ENCODE data around the gene ABAT. TPM values are rescaled to one million over a fixed set of nuclear protein-coding genes. Genes with fewer than 3 reads are reported as not detected.

Gene ABAT
- total RNA-seq, 4 donors from 2014 or later: 0.55 to 1.9 (median 0.92) TPM

DNA sequence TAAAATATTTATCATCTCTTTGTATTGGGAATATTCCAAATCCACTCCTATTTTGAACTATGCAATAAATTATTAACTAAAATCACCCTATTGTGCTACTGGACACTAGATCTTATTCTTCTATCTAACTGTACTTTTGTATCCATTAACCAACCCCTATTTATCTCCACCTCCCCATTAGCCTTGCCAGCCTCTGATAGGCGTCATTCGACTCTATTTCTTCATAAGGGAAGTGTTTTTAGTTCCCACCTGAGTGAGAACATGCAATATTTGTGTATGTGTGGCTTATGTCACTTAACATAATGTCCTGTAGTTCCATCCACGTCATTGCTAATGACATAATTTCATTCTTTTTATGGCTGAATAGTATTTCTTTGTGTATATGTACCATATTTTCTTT is 99.1 kb downstream of the ABAT start:
- no peaks in the 10 kb centered on the region for H3K27me3 ChIP-seq
- peaks cover 0 to 4% of the 10 kb centered on the region in 2 donors for H3K36me3 ChIP-seq
- in situ Hi-C loops (cut with MboI; ENCODE audit: low sequenced_read_pairs in 4 of 4) (no loop called here), intact Hi-C loops (cut with DNase I; ENCODE audit: low total_unique reads) (loop anchor here (5.0 kb wide), 1 partner anchor 49 kb away; no protein-coding TSS in a partner anchor)
- ATAC-seq: no peak
- no peaks in the 10 kb centered on the region for H3K4me1 ChIP-seq
- no peak overlapping the region for H3K4me3 ChIP-seq
- no peaks in the 10 kb centered on the region for H3K9me3 ChIP-seq
- DNase-seq: no peak
- TF ChIP-seq POLR2A (IDR thresholded peaks at IDR 0.05): no peak
- TF ChIP-seq, protein P1, sequence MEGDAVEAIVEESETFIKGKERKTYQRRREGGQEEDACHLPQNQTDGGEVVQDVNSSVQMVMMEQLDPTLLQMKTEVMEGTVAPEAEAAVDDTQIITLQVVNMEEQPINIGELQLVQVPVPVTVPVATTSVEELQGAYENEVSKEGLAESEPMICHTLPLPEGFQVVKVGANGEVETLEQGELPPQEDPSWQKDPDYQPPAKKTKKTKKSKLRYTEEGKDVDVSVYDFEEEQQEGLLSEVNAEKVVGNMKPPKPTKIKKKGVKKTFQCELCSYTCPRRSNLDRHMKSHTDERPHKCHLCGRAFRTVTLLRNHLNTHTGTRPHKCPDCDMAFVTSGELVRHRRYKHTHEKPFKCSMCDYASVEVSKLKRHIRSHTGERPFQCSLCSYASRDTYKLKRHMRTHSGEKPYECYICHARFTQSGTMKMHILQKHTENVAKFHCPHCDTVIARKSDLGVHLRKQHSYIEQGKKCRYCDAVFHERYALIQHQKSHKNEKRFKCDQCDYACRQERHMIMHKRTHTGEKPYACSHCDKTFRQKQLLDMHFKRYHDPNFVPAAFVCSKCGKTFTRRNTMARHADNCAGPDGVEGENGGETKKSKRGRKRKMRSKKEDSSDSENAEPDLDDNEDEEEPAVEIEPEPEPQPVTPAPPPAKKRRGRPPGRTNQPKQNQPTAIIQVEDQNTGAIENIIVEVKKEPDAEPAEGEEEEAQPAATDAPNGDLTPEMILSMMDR (IDR thresholded peaks at IDR 0.05 in 4 of 5, conservative IDR thresholded peaks at IDR 0.05 in 1 of 5): no peak
- H3K27ac ChIP-seq: no peak overlapping the region

DNA sequence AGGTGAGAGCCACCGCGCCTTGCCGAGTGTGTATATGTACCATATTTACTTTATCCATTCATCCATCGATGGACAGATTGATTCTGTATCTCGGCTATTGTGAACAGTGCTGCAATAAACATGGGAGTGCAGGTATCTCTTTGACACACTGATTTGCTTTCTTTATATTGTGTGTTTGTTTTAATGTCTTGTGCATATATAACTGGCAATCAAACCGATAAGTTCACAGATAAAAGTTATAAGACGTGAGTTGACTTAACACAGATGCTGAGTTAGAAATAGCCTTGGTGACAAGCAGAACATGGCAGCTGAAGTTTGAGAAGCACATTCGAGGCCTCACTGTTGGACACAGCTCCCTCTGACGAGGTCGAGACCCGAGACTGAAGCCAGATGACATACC is 99.8 kb downstream of the ABAT start:
- intact Hi-C loops (cut with DNase I; ENCODE audit: low total_unique reads) (loop anchor here (5.0 kb wide), 1 partner anchor 48 kb away; no protein-coding TSS in a partner anchor), in situ Hi-C loops (cut with MboI; ENCODE audit: low sequenced_read_pairs in 4 of 4) (no loop called here)
- no peaks in the 10 kb centered on the region for H3K27me3 ChIP-seq
- ATAC-seq: no peak
- DNase-seq: no peak
- no peak overlapping the region for H3K27ac ChIP-seq
- no peaks in the 10 kb centered on the region for H3K9me3 ChIP-seq
- no peaks in the 10 kb centered on the region for H3K36me3 ChIP-seq
- no peaks in the 10 kb centered on the region for H3K4me1 ChIP-seq
- H3K4me3 ChIP-seq: no peak overlapping the region
- TF ChIP-seq POLR2A (IDR thresholded peaks at IDR 0.05): no peak
- TF ChIP-seq, protein P1 (IDR thresholded peaks at IDR 0.05 in 4 of 5, conservative IDR thresholded peaks at IDR 0.05 in 1 of 5): no peak

GRCh38 chr16:8775359-8775758 is 100.9 kb downstream of the ABAT start:
- in situ Hi-C loops (cut with MboI; ENCODE audit: low sequenced_read_pairs in 4 of 4): no loop called here

GRCh38 chr16:8776129-8776584 is 101.7 kb downstream of the ABAT start:
- intact Hi-C loops (cut with DNase I; ENCODE audit: low total_unique reads): no loop called here

More at GRCh38 chr16:8775359-8775758, 100.9 kb downstream of the ABAT start:
- no peak for TF ChIP-seq POLR2A (IDR thresholded peaks at IDR 0.05)
- TF ChIP-seq, protein P1 (IDR thresholded peaks at IDR 0.05 in 4 of 5, conservative IDR thresholded peaks at IDR 0.05 in 1 of 5): no peak
- H3K27me3 ChIP-seq: no peaks in the 10 kb centered on the region
- H3K4me1 ChIP-seq: no peaks in the 10 kb centered on the region
- intact Hi-C loops (cut with DNase I; ENCODE audit: low total_unique reads): no loop called here
- H3K9me3 ChIP-seq: no peaks in the 10 kb centered on the region
- no peaks in the 10 kb centered on the region for H3K36me3 ChIP-seq
- no peak for DNase-seq
- no peak overlapping the region for H3K27ac ChIP-seq
- ATAC-seq: no peak
- H3K4me3 ChIP-seq: no peak overlapping the region

More at GRCh38 chr16:8776129-8776584, 101.7 kb downstream of the ABAT start:
- Histone ChIP-seq H3K36me3 (no peaks in the 10 kb centered on the region), H3K27ac (no peak overlapping the region), H3K4me3 (no peak overlapping the region), H3K9me3 (no peaks in the 10 kb centered on the region), H3K27me3 (no peaks in the 10 kb centered on the region), H3K4me1 (no peaks in the 10 kb centered on the region)
- no peak for TF ChIP-seq POLR2A (IDR thresholded peaks at IDR 0.05)
- TF ChIP-seq, protein P1 (IDR thresholded peaks at IDR 0.05 in 4 of 5, conservative IDR thresholded peaks at IDR 0.05 in 1 of 5): no peak
- DNase-seq: no peak
- no peak for ATAC-seq
- in situ Hi-C loops (cut with MboI; ENCODE audit: low sequenced_read_pairs in 4 of 4): no loop called here

Data from gastrocnemius medialis (tissue), 4 donors.